ENCODE data around the gene HOXA5. TPM values are rescaled to one million over a fixed set of nuclear protein-coding genes. Genes with fewer than 3 reads are reported as not detected.

The HOXA5 gene
- total RNA-seq, 2 donors from 2014 or later: 0.99 to 2.6 TPM

GRCh38 chr7:27142580-27143022, 880 bp downstream of the HOXA5 start:
- Histone ChIP-seq H3K9me3 (no peaks in the 10 kb centered on the region), H3K27ac (peak overlapping the region in 3 of 4 donors; percentile 51 to 67 (median 62)), H3K36me3 (replicated peaks in 1 of 2; ENCODE audit: insufficient read depth in 1 of 2, low read depth in 2 of 2) (no peaks in the 10 kb centered on the region), H3K4me1 (peaks cover 32% of the 10 kb centered on the region), H3K4me3 (no peak overlapping the region), H3K27me3 (peaks cover 0 to 78% of the 10 kb centered on the region in 2 donors)
- no peak for TF ChIP-seq POLR2A (IDR thresholded peaks at IDR 0.05)
- TF ChIP-seq, protein P1, sequence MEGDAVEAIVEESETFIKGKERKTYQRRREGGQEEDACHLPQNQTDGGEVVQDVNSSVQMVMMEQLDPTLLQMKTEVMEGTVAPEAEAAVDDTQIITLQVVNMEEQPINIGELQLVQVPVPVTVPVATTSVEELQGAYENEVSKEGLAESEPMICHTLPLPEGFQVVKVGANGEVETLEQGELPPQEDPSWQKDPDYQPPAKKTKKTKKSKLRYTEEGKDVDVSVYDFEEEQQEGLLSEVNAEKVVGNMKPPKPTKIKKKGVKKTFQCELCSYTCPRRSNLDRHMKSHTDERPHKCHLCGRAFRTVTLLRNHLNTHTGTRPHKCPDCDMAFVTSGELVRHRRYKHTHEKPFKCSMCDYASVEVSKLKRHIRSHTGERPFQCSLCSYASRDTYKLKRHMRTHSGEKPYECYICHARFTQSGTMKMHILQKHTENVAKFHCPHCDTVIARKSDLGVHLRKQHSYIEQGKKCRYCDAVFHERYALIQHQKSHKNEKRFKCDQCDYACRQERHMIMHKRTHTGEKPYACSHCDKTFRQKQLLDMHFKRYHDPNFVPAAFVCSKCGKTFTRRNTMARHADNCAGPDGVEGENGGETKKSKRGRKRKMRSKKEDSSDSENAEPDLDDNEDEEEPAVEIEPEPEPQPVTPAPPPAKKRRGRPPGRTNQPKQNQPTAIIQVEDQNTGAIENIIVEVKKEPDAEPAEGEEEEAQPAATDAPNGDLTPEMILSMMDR (IDR thresholded peaks at IDR 0.05): no peak
- intact Hi-C loops (cut with DNase I): no loop called here
- no peak for DNase-seq
- no peak for ATAC-seq
- 6 to 13% methylated on average over 29 of the region's 29 CpGs for WGBS, 2 donors

- H3K4me3 ChIP-seq: no peak overlapping the region
- H3K9me3 ChIP-seq: no peaks in the 10 kb centered on the region
- peaks cover 0 to 74% of the 10 kb centered on the region in 2 donors for H3K27me3 ChIP-seq
- TF ChIP-seq POLR2A (IDR thresholded peaks at IDR 0.05): no peak
- TF ChIP-seq, protein P1 (IDR thresholded peaks at IDR 0.05): no peak
- H3K36me3 ChIP-seq (replicated peaks in 1 of 2; ENCODE audit: insufficient read depth in 1 of 2, low read depth in 2 of 2): no peaks in the 10 kb centered on the region
- H3K4me1 ChIP-seq: peaks cover 28% of the 10 kb centered on the region
- intact Hi-C loops (cut with DNase I): no loop called here
- H3K27ac ChIP-seq: peak overlapping the region in 3 of 4 donors; percentile 51 to 67 (median 62)
- DNase-seq (no peak), ATAC-seq (no peak)
- 9 to 30% methylated on average over 20 to 30 of the region's 30 CpGs for WGBS, 2 donors
Measured at GRCh38 chr7:27141923-27142579, 1.4 kb downstream of the HOXA5 start.

DNA sequence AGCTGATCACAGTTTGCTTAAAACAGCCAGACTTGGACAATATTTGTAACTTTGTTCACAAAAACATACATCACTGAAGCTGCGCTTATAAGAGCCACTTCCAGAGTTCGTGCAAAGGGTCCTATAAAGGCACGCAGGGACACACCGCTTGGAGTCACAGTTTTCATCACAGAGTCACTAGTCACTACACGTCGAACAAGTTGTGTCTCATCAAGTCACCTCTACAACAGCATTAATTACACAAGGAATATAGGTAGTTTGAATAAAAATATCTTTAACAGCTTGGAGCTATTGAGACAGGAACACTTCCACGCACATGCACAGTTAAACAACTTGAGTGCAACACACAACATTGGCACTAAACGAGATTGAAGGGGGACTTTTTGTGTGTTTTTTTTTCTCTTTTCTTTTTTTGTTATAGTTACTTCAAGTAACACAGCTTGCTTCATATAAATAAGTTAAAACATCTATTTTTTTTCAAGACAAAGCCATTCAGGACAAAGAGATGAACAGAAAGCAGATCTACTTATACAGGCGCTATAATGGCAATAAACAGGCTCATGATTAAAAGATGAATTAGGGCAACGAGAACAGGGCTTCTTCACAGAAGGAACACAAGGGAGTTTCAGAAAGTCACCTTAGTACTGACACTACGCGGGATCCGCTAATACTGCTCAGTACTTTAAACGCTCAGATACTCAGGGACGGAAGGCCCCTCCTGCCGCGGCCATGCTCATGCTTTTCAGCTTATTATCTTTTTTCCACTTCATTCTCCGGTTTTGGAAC, 2.2 kb downstream of the HOXA5 start:
- no peak overlapping the region for H3K4me3 ChIP-seq
- H3K27me3 ChIP-seq: peaks cover 0 to 77% of the 10 kb centered on the region in 2 donors
- no peaks in the 10 kb centered on the region for H3K9me3 ChIP-seq
- no peaks in the 10 kb centered on the region for H3K36me3 ChIP-seq (replicated peaks in 1 of 2; ENCODE audit: insufficient read depth in 1 of 2, low read depth in 2 of 2)
- DNase-seq (no peak), ATAC-seq (no peak)
- intact Hi-C loops (cut with DNase I): no loop called here
- H3K4me1 ChIP-seq: peaks cover 28% of the 10 kb centered on the region
- TF ChIP-seq, protein P1 (IDR thresholded peaks at IDR 0.05): no peak
- TF ChIP-seq POLR2A (IDR thresholded peaks at IDR 0.05): no peak
- H3K27ac ChIP-seq: no peak overlapping the region
- 22 to 36% methylated on average over 18 of the region's 18 CpGs for WGBS, 2 donors

GRCh38 chr7:27140126-27140857, 3.2 kb downstream of the HOXA5 start:
- Histone ChIP-seq H3K4me3 (no peak overlapping the region), H3K9me3 (no peaks in the 10 kb centered on the region), H3K36me3 (replicated peaks in 1 of 2; ENCODE audit: insufficient read depth in 1 of 2, low read depth in 2 of 2) (no peaks in the 10 kb centered on the region), H3K27me3 (peaks cover 0 to 67% of the 10 kb centered on the region in 2 donors), H3K4me1 (peaks cover 28% of the 10 kb centered on the region), H3K27ac (no peak overlapping the region)
- TF ChIP-seq POLR2A (IDR thresholded peaks at IDR 0.05): no peak
- intact Hi-C loops (cut with DNase I): no loop called here
- no peak for ATAC-seq
- 25 to 36% methylated on average over 15 of the region's 15 CpGs for WGBS, 2 donors
- DNase-seq: no peak
